Liver (tissue), 9 donors: Measurements from ENCODE around the gene CD82. TPM values are rescaled to one million over a fixed set of nuclear protein-coding genes. Genes with fewer than 3 reads are reported as not detected.

ENCODE experiments used
- DNase-seq: peaks from one replicate; pipeline ENCODE4 v3.0.0-alpha.2; 2017; ENCODE audit warnings: low spot score
- H3K27ac ChIP-seq, 2 donors: one replicate each; pipeline ENCODE4 v1.7.0; 2013; ENCODE audit warnings: inconsistent platforms in 2 of 2, low read length in 2 of 2, control low read depth in 1 of 2, low read depth in 1 of 2, mild to moderate bottlenecking in 1 of 2
- H3K27me3 ChIP-seq, 4 donors: one replicate each; pipeline versions ENCODE4 v1.6.1 to v1.7.0; 2013; ENCODE audit warnings: low read length in 3 of 4, inconsistent platforms in 1 of 4, mild to moderate bottlenecking in 1 of 4, moderate library complexity in 1 of 4; ENCODE audit not compliant: control insufficient read depth in 4 of 4, insufficient read depth in 4 of 4
- H3K36me3 ChIP-seq, 4 donors: one replicate each; pipeline versions ENCODE4 v1.6.1 to v1.7.0; 2013; ENCODE audit warnings: low read length in 3 of 4, mild to moderate bottlenecking in 3 of 4, low read depth in 1 of 4, moderate library complexity in 1 of 4; ENCODE audit not compliant: control insufficient read depth in 4 of 4, insufficient read depth in 3 of 4
- H3K4me1 ChIP-seq, 4 donors: one replicate each; pipeline versions ENCODE4 v1.6.1 to v1.7.0; 2013; ENCODE audit warnings: low read length in 3 of 4, mild to moderate bottlenecking in 3 of 4, moderate library complexity in 1 of 4; ENCODE audit not compliant: control insufficient read depth in 4 of 4, insufficient read depth in 4 of 4
- H3K4me3 ChIP-seq, 3 donors: one replicate each; pipeline versions ENCODE4 v1.6.1 to v1.7.0; 2013; ENCODE audit warnings: low read length in 3 of 3, control low read depth in 1 of 3, low read depth in 1 of 3, mild to moderate bottlenecking in 1 of 3
- H3K9ac ChIP-seq, 2 donors: one replicate each; pipeline ENCODE4 v1.7.0; 2013; ENCODE audit warnings: low read length in 2 of 2, mild to moderate bottlenecking in 2 of 2, moderate library complexity in 2 of 2, control low read depth in 1 of 2, low read depth in 1 of 2
- H3K9me3 ChIP-seq, 4 donors: one replicate each; pipeline versions ENCODE4 v1.6.1 to v1.7.0; 2013; ENCODE audit warnings: low read length in 3 of 4; ENCODE audit not compliant: control insufficient read depth in 4 of 4
- EGR1 ChIP-seq, 2 donors: IDR thresholded peaks; 2 replicates each; pipeline ENCODE4 v1.6.1; 2016 to 2018; ENCODE audit warnings: antibody characterized with exemption in 2 of 2, low read depth in 2 of 2
- FOXA2 ChIP-seq: IDR thresholded peaks from 2 replicates; pipeline ENCODE4 v1.6.1; 2016; ENCODE audit warnings: antibody characterized with exemption
- GABPA ChIP-seq, 2 donors: IDR thresholded peaks in 1 of 2; conservative IDR thresholded peaks in 1 of 2; 2 replicates each; pipeline ENCODE4 v1.6.1; 2016; ENCODE audit warnings: antibody characterized with exemption in 2 of 2, mild to moderate bottlenecking in 1 of 2, moderate library complexity in 1 of 2
- HNF4A ChIP-seq, 2 donors: conservative IDR thresholded peaks; 2 replicates each; pipeline ENCODE4 v1.6.1; 2016; ENCODE audit warnings: antibody characterized with exemption in 2 of 2, mild to moderate bottlenecking in 2 of 2
- HNF4G ChIP-seq: IDR thresholded peaks from 2 replicates; pipeline ENCODE4 v1.6.1; 2016; ENCODE audit warnings: antibody characterized with exemption
- NR2F2 ChIP-seq: IDR thresholded peaks from 2 replicates; pipeline ENCODE4 v1.6.1; 2016; ENCODE audit warnings: antibody characterized with exemption
- RAD21 ChIP-seq, 2 donors: IDR thresholded peaks; 2 replicates each; pipeline ENCODE4 v1.6.1; 2016; ENCODE audit warnings: antibody characterized with exemption in 2 of 2, mild to moderate bottlenecking in 2 of 2
- RXRA ChIP-seq, 2 donors: IDR thresholded peaks; 2 replicates each; pipeline ENCODE4 v1.6.1; 2017 to 2018; ENCODE audit warnings: antibody characterized with exemption in 2 of 2, mild to moderate bottlenecking in 1 of 2
- SP1 ChIP-seq: IDR thresholded peaks from 2 replicates; pipeline ENCODE4 v1.6.1; 2018; ENCODE audit warnings: antibody characterized with exemption, mild to moderate bottlenecking
- WGBS: extraction: QIAGEN DNeasy Blood & Tissue Kit; methylation state at CpG from one replicate; pipeline ENCODE4 v1.1.7; 2013; 5-methylcytosine and 5-hydroxymethylcytosine counted together
- polyA plus RNA-seq, 2 donors: library from polyadenylated mRNA; stranded (reverse) in 1 of 2; unstranded in 1 of 2; fragments of 200-250 nt in 1 of 2; fragments of >200 nt in 1 of 2; fragmentation: Nextera tagmentation in 1 of 2; extraction: Ambion mirVana in 1 of 2; gene quantifications; one replicate each; pipeline versions ENCODE4 v1.2.1 to v1.2.3, GENCODE V29; 2013 to 2015
- total RNA-seq, 2 donors: library from RNA; depleted of rRNA; stranded (reverse); fragments of >200 nt; gene quantifications; one replicate each; pipeline ENCODE4 v1.2.3, GENCODE V29; 2014
- TF ChIP-seq, protein P1 (sequence below): IDR thresholded peaks from 2 replicates; pipeline ENCODE4 v1.6.1; 2016; ENCODE audit warnings: antibody characterized with exemption
- TF ChIP-seq, protein P2 (sequence below): fragments of 150-350 bp; IDR thresholded peaks from 2 replicates; pipeline ENCODE4 v1.5.1; 2017; ENCODE audit warnings: improper control_type of control experiment, low read depth, low read length; ENCODE audit not compliant: missing input control
- TF ChIP-seq, protein P3 (sequence below): IDR thresholded peaks from 2 replicates; pipeline ENCODE4 v1.6.1; 2016; ENCODE audit warnings: antibody characterized with exemption
- TF ChIP-seq, protein P4 (sequence below): IDR thresholded peaks from 2 replicates; pipeline ENCODE4 v1.6.1; 2016; ENCODE audit warnings: antibody characterized with exemption
- donor health status: healthy.
- donor health status: healthy.
- donor health status: healthy.
- donor health status: healthy.
- donor health status: healthy.

CD82 gene
- total and polyA plus RNA-seq, 4 donors = 27.4 to 82.6 (median 47.8) TPM

DNA sequence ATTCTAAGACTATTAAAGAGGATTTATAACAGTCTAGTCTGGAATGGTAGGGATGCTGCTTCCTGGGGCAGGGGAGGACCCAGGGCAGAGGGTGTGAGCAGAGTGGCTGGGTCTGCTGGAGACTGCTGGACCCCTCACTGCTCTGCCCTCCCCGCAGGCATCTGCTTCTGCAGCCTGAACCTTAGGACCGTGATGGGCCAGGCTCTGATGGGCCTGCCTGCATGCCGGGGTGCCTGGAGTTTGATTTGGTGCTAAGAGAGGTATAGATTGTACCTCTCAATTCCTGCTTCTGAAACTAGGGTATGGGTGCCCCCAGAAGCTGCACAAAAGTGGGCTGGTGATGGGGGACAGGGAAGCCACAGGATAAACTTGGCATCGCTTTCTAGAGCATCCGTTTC, 54.9 kb downstream of the CD82 start:
- peaks cover 3 to 21% (median 16%) of the 10 kb centered on the region in 4 donors for H3K4me1 ChIP-seq
- peak; percentile 21 for DNase-seq
- no peak overlapping the region for H3K9ac ChIP-seq
- no peak overlapping the region for H3K27ac ChIP-seq
- TF ChIP-seq, protein P1, sequence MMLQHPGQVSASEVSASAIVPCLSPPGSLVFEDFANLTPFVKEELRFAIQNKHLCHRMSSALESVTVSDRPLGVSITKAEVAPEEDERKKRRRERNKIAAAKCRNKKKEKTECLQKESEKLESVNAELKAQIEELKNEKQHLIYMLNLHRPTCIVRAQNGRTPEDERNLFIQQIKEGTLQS = no peak
- no peak for TF ChIP-seq RXRA (IDR thresholded peaks at IDR 0.05)
- no peak for TF ChIP-seq RAD21 (IDR thresholded peaks at IDR 0.05)
- TF ChIP-seq, protein P2, sequence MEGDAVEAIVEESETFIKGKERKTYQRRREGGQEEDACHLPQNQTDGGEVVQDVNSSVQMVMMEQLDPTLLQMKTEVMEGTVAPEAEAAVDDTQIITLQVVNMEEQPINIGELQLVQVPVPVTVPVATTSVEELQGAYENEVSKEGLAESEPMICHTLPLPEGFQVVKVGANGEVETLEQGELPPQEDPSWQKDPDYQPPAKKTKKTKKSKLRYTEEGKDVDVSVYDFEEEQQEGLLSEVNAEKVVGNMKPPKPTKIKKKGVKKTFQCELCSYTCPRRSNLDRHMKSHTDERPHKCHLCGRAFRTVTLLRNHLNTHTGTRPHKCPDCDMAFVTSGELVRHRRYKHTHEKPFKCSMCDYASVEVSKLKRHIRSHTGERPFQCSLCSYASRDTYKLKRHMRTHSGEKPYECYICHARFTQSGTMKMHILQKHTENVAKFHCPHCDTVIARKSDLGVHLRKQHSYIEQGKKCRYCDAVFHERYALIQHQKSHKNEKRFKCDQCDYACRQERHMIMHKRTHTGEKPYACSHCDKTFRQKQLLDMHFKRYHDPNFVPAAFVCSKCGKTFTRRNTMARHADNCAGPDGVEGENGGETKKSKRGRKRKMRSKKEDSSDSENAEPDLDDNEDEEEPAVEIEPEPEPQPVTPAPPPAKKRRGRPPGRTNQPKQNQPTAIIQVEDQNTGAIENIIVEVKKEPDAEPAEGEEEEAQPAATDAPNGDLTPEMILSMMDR = no peak
- no peak for TF ChIP-seq HNF4G
- TF ChIP-seq, protein P3, sequence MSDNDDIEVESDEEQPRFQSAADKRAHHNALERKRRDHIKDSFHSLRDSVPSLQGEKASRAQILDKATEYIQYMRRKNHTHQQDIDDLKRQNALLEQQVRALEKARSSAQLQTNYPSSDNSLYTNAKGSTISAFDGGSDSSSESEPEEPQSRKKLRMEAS = no peak
- no peaks in the 10 kb centered on the region for H3K9me3 ChIP-seq
- 92% methylated on average over 5 of the region's 5 CpGs for WGBS
- no peaks in the 10 kb centered on the region for H3K27me3 ChIP-seq
- H3K4me3 ChIP-seq = no peak overlapping the region
- peaks cover 0 to 3% (median 1%) of the 10 kb centered on the region in 4 donors for H3K36me3 ChIP-seq

DNA sequence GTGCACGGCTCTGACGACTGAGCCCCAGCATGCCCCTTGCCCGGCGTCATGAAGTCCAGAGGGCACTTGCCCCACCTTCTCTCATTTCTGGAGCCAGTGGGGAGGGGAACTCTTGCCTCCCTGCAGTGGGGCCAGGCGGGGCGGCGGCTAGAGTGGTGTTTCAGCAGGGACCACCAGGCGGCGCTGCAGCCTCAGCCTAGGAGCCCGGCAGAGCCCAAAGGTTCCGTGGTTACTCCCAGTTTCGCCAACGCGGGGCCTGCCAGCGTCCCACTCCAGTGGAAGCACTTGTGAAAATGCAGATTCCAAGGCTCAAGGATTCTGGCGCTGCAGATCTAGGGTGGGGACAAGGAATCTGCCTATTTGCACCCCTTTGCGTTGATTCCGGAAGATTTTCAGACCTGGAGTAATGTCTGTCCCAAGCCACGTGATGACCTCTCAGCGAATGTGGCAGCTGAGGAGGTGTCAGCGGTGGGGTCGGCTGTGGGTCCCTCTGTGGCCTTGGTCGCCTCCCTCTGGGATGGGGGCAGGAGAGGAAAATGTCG, 55.7 kb downstream of the CD82 start:
- Histone ChIP-seq H3K4me3 (no peak overlapping the region), H3K9me3 (no peaks in the 10 kb centered on the region), H3K36me3 (peaks cover 0 to 3% (median 1%) of the 10 kb centered on the region in 4 donors), H3K27ac (no peak overlapping the region), H3K27me3 (no peaks in the 10 kb centered on the region), H3K9ac (no peak overlapping the region), H3K4me1 (peaks cover 0 to 12% (median 8%) of the 10 kb centered on the region in 4 donors)
- 28% methylated on average over 24 of the region's 24 CpGs for WGBS
- TF ChIP-seq, protein P3 = no peak
- TF ChIP-seq EGR1 (IDR thresholded peaks at IDR 0.05; ENCODE audit: low read depth in 2 of 2) = no peak
- TF ChIP-seq RAD21 (IDR thresholded peaks at IDR 0.05) = peak; percentile 96
- peak; percentile 80 to 87 for TF ChIP-seq HNF4A (conservative IDR thresholded peaks at IDR 0.05)
- no peak for TF ChIP-seq FOXA2
- no peak for TF ChIP-seq GABPA (IDR thresholded peaks at IDR 0.05 in 1 of 2, conservative IDR thresholded peaks at IDR 0.05 in 1 of 2)
- no peak for TF ChIP-seq NR2F2
- peak in 1 of 2 donors; percentile 34 for TF ChIP-seq RXRA (IDR thresholded peaks at IDR 0.05)
- peak; percentile 33 for TF ChIP-seq SP1
- peak; percentile 69 for TF ChIP-seq HNF4G
- TF ChIP-seq, protein P2 = peak; percentile 91
- TF ChIP-seq, protein P4, sequence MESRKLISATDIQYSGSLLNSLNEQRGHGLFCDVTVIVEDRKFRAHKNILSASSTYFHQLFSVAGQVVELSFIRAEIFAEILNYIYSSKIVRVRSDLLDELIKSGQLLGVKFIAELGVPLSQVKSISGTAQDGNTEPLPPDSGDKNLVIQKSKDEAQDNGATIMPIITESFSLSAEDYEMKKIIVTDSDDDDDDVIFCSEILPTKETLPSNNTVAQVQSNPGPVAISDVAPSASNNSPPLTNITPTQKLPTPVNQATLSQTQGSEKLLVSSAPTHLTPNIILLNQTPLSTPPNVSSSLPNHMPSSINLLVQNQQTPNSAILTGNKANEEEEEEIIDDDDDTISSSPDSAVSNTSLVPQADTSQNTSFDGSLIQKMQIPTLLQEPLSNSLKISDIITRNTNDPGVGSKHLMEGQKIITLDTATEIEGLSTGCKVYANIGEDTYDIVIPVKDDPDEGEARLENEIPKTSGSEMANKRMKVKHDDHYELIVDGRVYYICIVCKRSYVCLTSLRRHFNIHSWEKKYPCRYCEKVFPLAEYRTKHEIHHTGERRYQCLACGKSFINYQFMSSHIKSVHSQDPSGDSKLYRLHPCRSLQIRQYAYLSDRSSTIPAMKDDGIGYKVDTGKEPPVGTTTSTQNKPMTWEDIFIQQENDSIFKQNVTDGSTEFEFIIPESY = no peak
- peak; percentile 88 for DNase-seq
